OCI-LY3 (cell line): ENCODE results near the gene CFAP77.

Source experiments
- H2AFZ ChIP-seq: fragments of 200-600, 300-600 bp; shearing (Covaris generic); 2 replicates; pipeline ENCODE4 v1.6.0; 2014; ENCODE audit warnings: antibody characterized with exemption, low read depth, low read length
- H3K27ac ChIP-seq: fragments of 200-600, 300-600 bp; sonication (generic); 2 replicates; pipeline ENCODE4 v1.5.1; 2014; ENCODE audit warnings: mild to moderate bottlenecking, low read length, moderate library complexity, mixed read lengths
- H3K27me3 ChIP-seq: fragments of 200-600, 300-600 bp; sonication (generic); 2 replicates; pipeline ENCODE4 v1.6.1; 2014; ENCODE audit warnings: low read depth, low read length, mixed read lengths
- H3K36me3 ChIP-seq: fragments of 200-600, 300-600 bp; sonication (generic); replicated peaks from 2 replicates; pipeline ENCODE3; 2014; ENCODE audit warnings: low read depth, low read length, mixed read lengths
- H3K4me1 ChIP-seq: fragments of 300-600, 200-600 bp; sonication (generic); 2 replicates; pipeline ENCODE4 v1.6.1; 2014; ENCODE audit warnings: low read length, mixed read lengths
- H3K4me2 ChIP-seq: fragments of 200-600, 300-600 bp; sonication (generic); 2 replicates; pipeline ENCODE4 v1.6.1; 2014; ENCODE audit warnings: low read length, mixed read lengths
- H3K4me3 ChIP-seq: fragments of 300-600, 200-600 bp; sonication (generic); 2 replicates; pipeline ENCODE4 v1.5.1; 2014; ENCODE audit warnings: antibody characterized with exemption, mild to moderate bottlenecking, low read length, moderate library complexity
- H3K79me2 ChIP-seq: fragments of 300-600, 200-600 bp; shearing (Covaris generic); 2 replicates; pipeline ENCODE4 v1.6.1; 2014; ENCODE audit warnings: mild to moderate bottlenecking, low read length, mixed read lengths
- H3K9ac ChIP-seq: fragments of 300-600, 200-600 bp; shearing (Covaris generic); 2 replicates; pipeline ENCODE4 v1.6.0; 2014; ENCODE audit warnings: mild to moderate bottlenecking, low read length, moderate library complexity
- H3K9me3 ChIP-seq: fragments of 200-600, 300-600 bp; shearing (Covaris generic); 2 replicates; pipeline ENCODE4 v1.6.1; 2014; ENCODE audit warnings: low read length, mixed read lengths; ENCODE audit not compliant: insufficient read depth
- H4K20me1 ChIP-seq: fragments of 200-600, 300-600 bp; sonication (generic); 2 replicates; pipeline ENCODE4 v1.6.1; 2016; ENCODE audit warnings: low read length, mixed read lengths; ENCODE audit not compliant: insufficient read depth
- EZH2phosphoT487 ChIP-seq: fragments of 200-600 bp; shearing (Covaris generic); IDR thresholded peaks from 2 replicates; pipeline ENCODE4 v1.6.1; 2018; ENCODE audit warnings: antibody characterized with exemption, mixed run types, low read depth
- TF ChIP-seq, protein P1 (sequence below): fragments of 200-600, 300-600 bp; sonication (generic); IDR thresholded peaks from 2 replicates; pipeline ENCODE4 v1.5.1; 2014; ENCODE audit warnings: antibody characterized with exemption, low read length, low read depth

Gene CFAP77

DNA sequence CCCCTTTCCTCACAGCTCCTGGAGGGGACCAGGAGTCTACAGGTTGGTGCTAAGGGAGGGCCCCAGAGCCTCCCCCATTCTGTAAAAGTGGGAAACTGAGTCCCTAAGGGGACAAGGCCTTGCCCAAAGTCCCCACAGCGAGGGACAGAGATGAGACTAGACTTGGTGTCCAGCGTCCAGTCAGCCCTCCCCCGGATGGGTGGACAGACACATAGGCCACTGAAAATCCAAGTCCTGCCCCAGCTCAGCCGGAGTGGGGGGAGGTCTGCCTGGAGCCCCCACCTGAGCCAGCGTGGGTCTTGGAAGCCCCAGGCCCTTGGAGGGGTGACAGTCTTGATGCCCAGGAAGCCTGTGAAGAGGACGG is 177.6 kb downstream of the CFAP77 start:
- no peak for TF ChIP-seq EZH2phosphoT487
- TF ChIP-seq, protein P1, sequence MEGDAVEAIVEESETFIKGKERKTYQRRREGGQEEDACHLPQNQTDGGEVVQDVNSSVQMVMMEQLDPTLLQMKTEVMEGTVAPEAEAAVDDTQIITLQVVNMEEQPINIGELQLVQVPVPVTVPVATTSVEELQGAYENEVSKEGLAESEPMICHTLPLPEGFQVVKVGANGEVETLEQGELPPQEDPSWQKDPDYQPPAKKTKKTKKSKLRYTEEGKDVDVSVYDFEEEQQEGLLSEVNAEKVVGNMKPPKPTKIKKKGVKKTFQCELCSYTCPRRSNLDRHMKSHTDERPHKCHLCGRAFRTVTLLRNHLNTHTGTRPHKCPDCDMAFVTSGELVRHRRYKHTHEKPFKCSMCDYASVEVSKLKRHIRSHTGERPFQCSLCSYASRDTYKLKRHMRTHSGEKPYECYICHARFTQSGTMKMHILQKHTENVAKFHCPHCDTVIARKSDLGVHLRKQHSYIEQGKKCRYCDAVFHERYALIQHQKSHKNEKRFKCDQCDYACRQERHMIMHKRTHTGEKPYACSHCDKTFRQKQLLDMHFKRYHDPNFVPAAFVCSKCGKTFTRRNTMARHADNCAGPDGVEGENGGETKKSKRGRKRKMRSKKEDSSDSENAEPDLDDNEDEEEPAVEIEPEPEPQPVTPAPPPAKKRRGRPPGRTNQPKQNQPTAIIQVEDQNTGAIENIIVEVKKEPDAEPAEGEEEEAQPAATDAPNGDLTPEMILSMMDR, result no peak
- no peaks in the 10 kb centered on the region for H3K36me3 ChIP-seq
- H3K27ac ChIP-seq, result no peak overlapping the region
- no peaks in the 10 kb centered on the region for H3K27me3 ChIP-seq
- no peaks in the 10 kb centered on the region for H3K79me2 ChIP-seq
- H3K4me3 ChIP-seq, result no peak overlapping the region
- no peak overlapping the region for H2AFZ ChIP-seq
- H3K4me1 ChIP-seq, result peaks cover 9% of the 10 kb centered on the region
- H4K20me1 ChIP-seq, result no peaks in the 10 kb centered on the region
- H3K4me2 ChIP-seq, result no peak overlapping the region
- no peaks in the 10 kb centered on the region for H3K9me3 ChIP-seq
- H3K9ac ChIP-seq, result no peak overlapping the region

DNA sequence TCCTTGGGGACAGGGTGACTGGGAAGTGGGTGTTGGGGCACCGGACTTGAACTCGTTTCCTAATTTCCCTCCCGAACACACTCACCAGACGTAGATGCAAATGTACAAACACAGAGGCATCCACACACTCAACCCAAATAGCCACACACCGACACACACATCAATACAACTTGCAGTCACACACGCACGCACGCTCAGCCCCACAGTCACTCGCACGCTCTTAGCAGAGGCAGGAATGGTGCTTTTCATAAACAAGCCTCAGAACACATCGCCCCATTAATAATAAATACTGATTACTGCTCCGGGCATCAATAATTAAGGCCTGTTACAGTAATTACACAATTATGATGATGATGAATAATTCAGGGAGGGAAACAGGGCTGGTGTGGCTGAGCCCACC is 178.1 kb downstream of the CFAP77 start:
- Histone ChIP-seq H2AFZ (no peak overlapping the region), H3K27me3 (no peaks in the 10 kb centered on the region), H3K4me3 (no peak overlapping the region), H3K9me3 (no peaks in the 10 kb centered on the region), H3K27ac (no peak overlapping the region), H3K4me2 (no peak overlapping the region), H3K36me3 (no peaks in the 10 kb centered on the region), H3K79me2 (no peaks in the 10 kb centered on the region), H4K20me1 (no peaks in the 10 kb centered on the region), H3K9ac (no peak overlapping the region), H3K4me1 (peaks cover 9% of the 10 kb centered on the region)
- no peak for TF ChIP-seq EZH2phosphoT487
- TF ChIP-seq, protein P1, result no peak

DNA sequence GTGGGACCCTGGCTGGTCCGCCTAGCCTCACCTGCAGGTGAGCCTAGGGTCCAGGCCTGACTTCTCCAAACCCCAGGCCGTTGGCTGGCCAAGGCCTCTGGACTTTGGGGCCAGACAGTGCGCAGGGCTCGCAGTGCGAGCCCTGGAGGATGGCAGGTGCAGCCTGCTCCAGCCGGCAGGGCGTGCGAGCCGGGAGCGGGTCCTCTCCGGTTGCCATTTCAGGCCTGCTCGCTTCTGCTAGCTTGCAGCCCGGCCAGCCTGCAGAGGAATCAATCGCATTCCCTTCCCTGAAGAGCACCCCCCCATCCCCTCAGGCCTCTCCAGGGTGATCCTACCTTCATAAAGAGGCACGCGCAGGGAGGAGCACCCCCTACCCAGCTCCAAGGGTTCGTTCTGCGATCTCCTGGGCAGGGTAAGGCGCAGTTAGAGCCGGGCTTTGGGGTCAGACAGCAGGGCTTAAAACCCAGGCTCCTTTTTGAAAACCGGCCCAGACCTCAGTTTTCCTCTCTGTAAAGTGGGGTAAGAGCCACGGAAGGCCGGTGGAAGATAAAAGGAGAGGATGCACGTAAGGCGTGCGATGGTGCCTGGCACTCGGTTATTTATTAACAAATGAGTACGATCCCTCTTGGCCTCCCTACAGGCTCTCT is 178.6 kb downstream of the CFAP77 start:
- H3K79me2 ChIP-seq, result no peaks in the 10 kb centered on the region
- no peak overlapping the region for H3K9ac ChIP-seq
- H3K9me3 ChIP-seq, result no peaks in the 10 kb centered on the region
- H3K4me1 ChIP-seq, result peaks cover 9% of the 10 kb centered on the region
- H3K27ac ChIP-seq, result no peak overlapping the region
- no peaks in the 10 kb centered on the region for H3K27me3 ChIP-seq
- H3K4me2 ChIP-seq, result no peak overlapping the region
- peaks cover 4% of the 10 kb centered on the region for H3K36me3 ChIP-seq
- no peaks in the 10 kb centered on the region for H4K20me1 ChIP-seq
- no peak overlapping the region for H2AFZ ChIP-seq
- H3K4me3 ChIP-seq, result no peak overlapping the region
- no peak for TF ChIP-seq EZH2phosphoT487
- TF ChIP-seq, protein P1, result no peak

DNA sequence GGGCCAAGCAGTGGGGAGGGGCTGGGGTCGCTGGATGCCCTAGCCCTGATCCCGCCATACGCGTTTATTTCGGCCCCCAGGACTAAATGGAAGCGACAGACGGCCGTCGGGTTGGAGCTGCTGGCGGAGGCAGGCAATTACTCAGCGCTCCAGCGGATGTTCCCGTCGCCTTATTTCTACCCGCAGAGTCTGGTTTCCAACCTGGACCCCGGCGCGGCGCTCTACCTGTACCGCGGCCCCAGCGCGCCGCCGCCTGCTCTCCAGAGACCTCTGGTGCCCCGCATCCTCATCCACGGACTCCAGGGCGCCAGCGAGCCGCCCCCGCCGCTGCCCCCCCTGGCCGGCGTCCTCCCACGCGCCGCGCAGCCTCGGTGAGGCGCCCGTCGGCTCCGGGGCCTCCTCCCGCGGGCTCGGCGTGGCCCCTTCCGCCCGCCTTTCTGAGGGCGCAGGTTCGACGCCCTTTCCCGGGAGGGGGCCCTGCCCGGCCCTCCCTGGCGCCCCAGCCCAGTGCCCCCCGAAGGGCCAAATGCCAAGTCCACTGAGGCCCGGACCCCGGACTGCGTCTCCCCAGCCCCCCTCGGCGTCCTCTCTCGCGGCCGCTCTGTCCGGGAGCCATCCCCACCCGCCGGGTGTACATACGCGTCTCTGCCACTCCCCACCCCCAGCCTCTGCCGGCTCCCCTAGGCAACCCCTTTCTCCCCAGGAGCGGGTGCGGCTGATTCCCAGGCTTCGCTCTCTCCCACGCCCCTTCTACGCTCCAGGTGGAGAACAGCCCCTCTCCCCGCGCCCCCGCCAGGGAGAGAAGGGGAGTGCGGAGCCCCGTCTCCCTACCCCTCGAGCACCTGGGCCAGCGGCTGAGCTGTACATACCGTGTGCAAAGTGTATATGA is 179.4 kb downstream of the CFAP77 start:
- no peaks in the 10 kb centered on the region for H3K9me3 ChIP-seq
- no peaks in the 10 kb centered on the region for H3K27me3 ChIP-seq
- no peaks in the 10 kb centered on the region for H3K79me2 ChIP-seq
- H3K4me3 ChIP-seq, result no peak overlapping the region
- no peaks in the 10 kb centered on the region for H4K20me1 ChIP-seq
- no peak overlapping the region for H3K4me2 ChIP-seq
- no peak overlapping the region for H3K9ac ChIP-seq
- no peak overlapping the region for H2AFZ ChIP-seq
- no peak overlapping the region for H3K27ac ChIP-seq
- peaks cover 9% of the 10 kb centered on the region for H3K4me1 ChIP-seq
- H3K36me3 ChIP-seq, result peaks cover 6% of the 10 kb centered on the region
- no peak for TF ChIP-seq EZH2phosphoT487
- TF ChIP-seq, protein P1, result no peak
